CD1c-positive myeloid dendritic cell (primary cell): ENCODE results near the gene NFIL3.
"Not testable (repeated sequence)": the region's sequence is repeated elsewhere in the genome, so short reads cannot be mapped to it uniquely, and the experiment has no call there.

Experiments used
- DNase-seq: peaks from one replicate; pipeline ENCODE4 v3.0.0-alpha.2; 2016; ENCODE audit errors: extremely low spot score

The NFIL3 gene

DNA sequence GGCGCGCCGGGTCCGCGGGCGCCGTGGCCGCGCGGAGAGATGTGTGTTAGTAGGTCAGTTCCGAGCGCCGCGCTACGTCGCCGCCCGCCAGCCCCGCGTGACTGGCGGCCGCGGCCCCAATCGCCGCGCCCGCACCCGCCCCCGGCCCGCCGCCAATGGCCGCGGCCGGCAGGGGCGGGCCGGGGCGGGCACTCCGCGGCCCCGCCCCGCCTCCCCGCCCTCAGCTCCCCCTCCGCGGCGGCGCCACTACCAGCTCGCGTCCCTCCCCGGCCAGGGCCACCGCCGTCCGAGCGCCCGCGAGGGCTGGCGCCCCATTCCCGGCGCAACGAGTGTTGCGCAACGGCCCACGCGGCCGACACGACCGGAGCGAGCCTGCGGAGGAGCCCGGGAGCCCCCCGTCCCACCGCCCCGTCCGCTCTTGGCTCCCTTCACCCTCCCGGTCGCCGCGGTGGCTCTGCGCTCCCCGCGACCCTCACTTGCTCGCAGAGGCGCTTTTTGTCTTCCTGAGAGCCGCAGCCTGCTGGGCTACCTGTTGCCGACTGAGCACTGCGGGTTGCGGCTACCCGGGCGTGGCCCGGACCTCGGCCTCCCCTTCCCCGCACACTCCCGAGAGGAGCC, at the start of gene NFIL3:
Gene NFIL3, minus strand, starts transcription at position 48 of the 618 bp plus-strand sequence. CDS start 13,098 bp downstream, outside the sequence.
- peak; percentile 94 for DNase-seq

DNA sequence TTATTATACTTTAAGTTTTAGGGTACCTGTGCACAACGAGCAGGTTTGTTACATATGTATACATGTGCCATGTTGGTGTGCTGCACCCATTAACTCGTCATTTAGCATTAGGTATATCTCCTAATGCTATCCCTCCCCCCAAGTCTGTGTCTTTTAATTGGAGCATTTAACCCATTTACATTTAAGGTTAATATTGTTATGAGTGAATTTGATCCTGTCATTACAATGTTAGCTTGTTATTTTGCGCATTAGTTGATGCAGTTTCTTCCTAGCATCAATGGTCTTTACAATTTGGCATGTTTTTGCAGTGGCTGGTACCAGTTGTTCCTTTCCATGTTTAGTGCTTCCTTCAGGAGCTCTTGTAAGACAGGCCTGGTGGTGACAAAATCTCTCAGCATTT, 47.9 kb upstream of the NFIL3 start:
- not testable (repeated sequence) for DNase-seq

DNA sequence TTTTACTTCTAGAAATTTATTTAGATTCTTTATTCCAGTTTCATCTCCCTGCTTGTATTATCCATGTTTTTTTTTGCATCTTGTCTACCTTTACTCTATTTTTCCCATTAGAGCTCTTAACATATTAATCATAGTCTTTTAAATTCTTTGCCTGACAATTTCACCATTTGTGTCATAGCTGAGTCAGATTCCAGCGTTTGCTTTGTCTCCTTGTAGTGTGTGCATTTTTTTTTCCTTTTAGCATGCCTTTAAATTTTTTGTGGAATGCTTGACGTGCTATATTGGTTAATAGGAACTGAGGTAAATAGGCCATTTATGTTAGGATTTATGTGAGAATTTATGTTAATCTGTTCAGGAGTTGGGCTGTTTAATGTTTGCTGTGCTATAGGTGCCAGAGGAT, 41.8 kb upstream of the NFIL3 start:
- DNase-seq = no peak

DNA sequence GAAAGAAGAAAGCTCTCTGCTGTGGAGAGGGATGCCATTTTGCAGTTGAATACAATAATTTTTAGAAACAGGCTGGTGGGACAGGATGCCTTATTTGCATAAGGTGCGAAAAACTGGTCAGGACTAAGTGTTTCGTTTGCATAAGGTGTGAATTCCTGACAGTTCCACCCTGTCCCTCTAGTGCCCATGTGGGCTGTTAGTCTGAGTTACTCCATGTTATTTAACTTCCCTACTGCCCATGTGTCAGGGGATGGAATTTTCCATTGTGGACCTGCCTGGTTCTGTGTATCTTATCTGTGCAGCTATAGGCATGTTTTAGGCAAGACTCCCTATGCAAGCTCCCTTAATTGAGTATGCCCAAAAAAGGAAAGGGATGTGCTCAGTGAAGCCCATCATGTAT, 35.3 kb upstream of the NFIL3 start:
- no peak for DNase-seq

GRCh38 chr9:91452844-91453243, 29.2 kb upstream of the NFIL3 start:
- no peak for DNase-seq

DNA sequence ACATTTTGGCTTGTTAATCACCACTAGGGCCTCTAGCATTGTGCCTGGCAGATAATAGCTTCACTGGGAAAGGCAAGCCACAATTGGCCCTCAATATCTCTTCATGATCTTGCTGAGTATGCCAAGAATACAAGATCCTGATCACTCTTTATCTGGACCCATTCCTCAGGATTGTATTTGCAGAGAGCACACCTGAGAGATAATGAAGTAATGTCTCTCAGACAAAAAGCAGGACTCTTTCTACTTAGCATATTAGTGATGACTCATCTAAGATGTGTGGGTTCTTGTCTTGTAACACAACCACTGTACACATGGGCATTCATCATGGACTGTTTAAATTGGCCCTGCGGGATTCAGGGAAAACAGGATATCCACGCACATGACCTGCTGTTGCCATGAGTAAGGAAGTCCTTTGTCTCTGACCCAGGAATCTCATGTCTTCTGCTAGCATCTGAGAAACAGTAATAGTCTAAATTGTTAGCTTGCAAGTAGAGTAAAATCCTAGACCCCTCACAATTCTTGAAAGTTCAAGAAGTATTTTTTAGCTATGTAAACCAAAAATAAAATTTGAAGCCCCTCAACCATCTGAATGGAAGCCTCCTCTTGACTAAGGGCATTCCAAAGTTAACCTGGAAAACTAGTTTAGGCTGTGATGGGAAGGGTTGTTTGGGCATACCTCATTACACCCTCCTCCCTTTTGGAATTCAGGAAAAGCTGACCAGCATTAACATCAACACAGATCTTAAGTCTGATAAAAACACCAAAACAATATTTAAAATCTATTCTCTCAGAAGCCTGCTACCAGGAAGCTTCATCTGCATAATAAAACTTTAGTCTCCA, 28.0 kb upstream of the NFIL3 start:
- no peak for DNase-seq

- no peak for DNase-seq
These were observed 21.5 kb upstream of the NFIL3 start for GRCh38 chr9:91445135-91445534.

GRCh38 chr9:91443994-91444392, 20.4 kb upstream of the NFIL3 start:
- DNase-seq = no peak

- DNase-seq = no peak
These were observed 19.8 kb upstream of the NFIL3 start for GRCh38 chr9:91443321-91443993.

GRCh38 chr9:91436841-91437240, 13.2 kb upstream of the NFIL3 start:
- no peak for DNase-seq

GRCh38 chr9:91433180-91433579, 9.5 kb upstream of the NFIL3 start:
- peak; percentile 57 for DNase-seq

DNA sequence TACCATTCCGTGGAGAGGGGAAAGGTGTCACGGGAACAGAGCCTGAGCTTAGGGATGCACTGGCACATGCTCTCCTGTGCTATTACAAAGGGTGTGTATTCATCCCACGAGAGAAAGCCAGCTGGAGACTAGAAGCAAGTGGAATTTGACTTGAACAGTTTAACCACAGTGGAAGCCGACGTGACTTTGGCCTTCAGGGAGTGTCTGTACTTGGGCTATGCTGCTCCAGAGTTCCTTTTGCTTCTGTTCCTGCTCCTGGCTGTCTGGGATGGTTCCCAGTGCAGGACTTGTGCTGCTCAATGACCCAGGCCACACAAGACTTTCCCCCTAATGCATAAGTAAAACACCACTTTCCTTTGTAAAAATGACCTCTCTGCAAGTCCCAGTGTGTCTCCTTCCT, 7.9 kb upstream of the NFIL3 start:
- DNase-seq = no peak

- no peak for DNase-seq
These were observed 5.9 kb upstream of the NFIL3 start for GRCh38 chr9:91429501-91429900.

DNA sequence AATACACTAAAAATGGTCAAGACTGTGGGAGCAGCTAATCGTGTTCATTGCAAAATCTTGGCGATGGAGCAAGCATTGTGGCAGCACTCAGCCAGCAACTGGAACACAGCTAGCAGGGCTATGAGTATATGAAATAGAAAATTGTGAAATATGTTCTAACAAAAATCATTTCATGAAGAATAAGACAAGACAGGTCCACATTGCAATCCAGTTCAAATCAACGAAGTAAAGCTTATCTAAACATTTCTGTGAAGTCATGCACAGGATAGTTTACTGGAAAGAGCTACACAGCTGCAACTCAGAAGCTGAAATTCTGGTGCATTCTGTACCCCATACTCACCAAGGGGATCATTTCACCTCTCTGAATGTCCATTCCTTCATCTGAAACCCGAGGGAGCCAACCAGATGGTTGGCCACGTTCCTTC, 5.3 kb upstream of the NFIL3 start:
- peak; percentile 53 for DNase-seq

GRCh38 chr9:91428436-91428835, 4.8 kb upstream of the NFIL3 start:
- peak; percentile 37 for DNase-seq

DNA sequence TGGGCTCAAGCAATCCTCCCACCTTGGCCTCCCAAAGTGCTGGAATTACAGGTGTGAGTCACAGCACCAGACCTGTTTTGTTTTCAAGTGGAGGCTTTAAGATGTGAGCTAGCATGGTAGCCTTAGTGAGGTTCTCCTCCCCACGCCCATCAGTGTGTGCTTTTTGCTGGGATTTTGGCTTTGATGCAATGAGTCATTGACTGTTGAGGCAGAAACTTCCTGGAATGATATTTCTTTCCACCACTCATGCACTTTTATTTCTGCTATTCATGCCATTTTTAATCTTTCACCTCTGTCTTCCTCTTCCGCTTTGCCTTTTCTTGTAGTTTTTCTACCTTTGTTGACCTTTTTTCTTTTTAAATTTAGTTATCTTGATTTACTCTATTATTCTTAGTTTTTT, 4.2 kb upstream of the NFIL3 start:
- DNase-seq = peak; percentile 55

- peak; percentile 62 for DNase-seq
These were observed 2.6 kb upstream of the NFIL3 start for GRCh38 chr9:91426123-91426745.

- peak; percentile 41 for DNase-seq
These were observed 1.6 kb upstream of the NFIL3 start for GRCh38 chr9:91425271-91425670.

- peak; percentile 95 for DNase-seq
These were observed 958 bp upstream of the NFIL3 start for GRCh38 chr9:91424403-91425176.

DNA sequence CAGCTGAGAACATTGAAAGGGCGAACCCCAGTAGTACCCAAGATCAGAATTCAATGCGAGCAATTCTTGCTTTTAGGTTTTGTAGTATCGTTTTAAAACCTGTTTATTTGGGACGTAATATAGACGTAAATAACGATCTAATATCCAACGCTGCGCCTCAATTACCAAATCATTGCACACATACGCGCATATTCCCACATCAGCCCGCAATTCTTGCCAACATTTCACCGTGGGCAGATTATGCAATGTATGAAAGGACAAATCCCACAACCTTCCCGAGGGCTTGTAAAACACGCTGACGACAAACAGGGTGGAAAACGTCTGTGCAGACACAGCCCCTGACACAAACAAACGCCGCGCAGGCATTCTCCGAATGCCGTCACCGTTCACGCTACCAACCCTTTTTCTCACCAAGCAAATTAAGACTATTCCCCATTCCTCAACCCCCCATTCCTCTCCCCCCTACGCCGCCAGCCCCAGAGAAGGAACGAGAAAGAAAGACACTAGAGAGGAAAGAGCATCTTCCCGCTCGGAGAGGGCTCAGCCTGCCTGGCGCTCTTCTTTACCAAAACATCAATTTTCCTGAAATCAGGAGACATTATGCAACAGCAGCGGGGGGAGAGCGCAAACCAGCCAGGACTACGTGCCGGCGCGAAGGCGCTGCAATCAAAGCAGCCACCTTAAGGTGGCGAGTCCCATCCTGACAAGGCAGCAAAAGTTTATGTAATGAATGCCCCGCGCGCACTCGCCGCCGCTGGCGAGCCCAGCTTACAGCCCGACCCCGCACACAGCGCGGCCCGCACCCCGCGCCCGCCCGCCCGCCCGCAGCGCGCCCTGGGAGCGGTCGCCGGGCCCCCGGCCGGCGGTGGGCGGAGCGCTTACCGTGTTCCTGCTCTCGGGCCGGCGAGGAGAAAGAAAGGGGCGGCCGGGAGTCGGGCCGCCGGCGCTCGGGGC, 597 bp downstream of the NFIL3 start:
- peak; percentile 89 for DNase-seq
